ENCODE data around the gene ZMYM2.

DNA sequence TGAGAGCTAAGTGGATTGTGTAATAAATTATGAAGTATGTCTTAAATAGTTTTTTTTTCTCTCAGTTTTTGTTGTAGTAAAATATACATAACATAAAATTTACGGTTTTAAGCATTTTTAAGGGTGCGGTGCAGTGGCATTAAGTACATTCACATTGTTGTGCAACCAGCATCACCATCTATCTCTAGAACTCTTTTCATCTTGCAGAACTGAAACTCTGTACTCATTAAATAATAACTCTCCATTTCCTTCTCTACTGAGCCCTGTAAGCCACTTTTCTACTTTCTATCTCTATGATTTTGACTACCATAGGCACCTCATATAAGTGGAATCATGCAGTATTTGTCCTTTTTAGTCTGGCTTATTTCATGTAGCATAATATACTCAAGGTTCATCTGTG lies 115.2 kb downstream of the ZMYM2 start:
- TF ChIP-seq NFIC (IDR thresholded peaks at IDR 0.05): no peak
- TF ChIP-seq, protein P1, sequence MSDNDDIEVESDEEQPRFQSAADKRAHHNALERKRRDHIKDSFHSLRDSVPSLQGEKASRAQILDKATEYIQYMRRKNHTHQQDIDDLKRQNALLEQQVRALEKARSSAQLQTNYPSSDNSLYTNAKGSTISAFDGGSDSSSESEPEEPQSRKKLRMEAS (IDR thresholded peaks at IDR 0.05): no peak
- no peak for TF ChIP-seq REST (IDR thresholded peaks at IDR 0.05; ENCODE audit: low read depth)
- TF ChIP-seq CREB1 (IDR thresholded peaks at IDR 0.05; ENCODE audit: low read depth): no peak
- TF ChIP-seq FOXM1 (IDR thresholded peaks at IDR 0.05; ENCODE audit: borderline replicate concordance, low read depth): no peak
- no peak for TF ChIP-seq YY1 (IDR thresholded peaks at IDR 0.05; ENCODE audit: low read depth)
- TF ChIP-seq TEAD4 (IDR thresholded peaks at IDR 0.05): no peak
- TF ChIP-seq TAF1 (IDR thresholded peaks at IDR 0.05; ENCODE audit: low read depth): no peak
